K562 (cell line): ENCODE data around the gene CDCA7L. TPM values are rescaled to one million over a fixed set of nuclear protein-coding genes. Genes with fewer than 3 reads are reported as not detected.

Source experiments
- ATAC-seq: fragments of 200-7000 bp; cut with Tn5 transposase; 3 replicates; pipeline ENCODE4 v1.9.1; 2020; ENCODE audit warnings: moderate library complexity
- BruUV-seq: library from RNA; stranded (reverse); fragments of 400-500 nt; replicated peaks from 2 replicates; lab custom pipeline; 2021; lab: Mats Ljungman, UMichigan
- CTCF ChIA-PET: fragments of 300-600 bp; formaldehyde crosslinking; extraction: SDS; loops from one replicate; lab custom pipeline; 2021; ENCODE audit warnings: low intra/inter-chr PET ratio; lab: Yijun Ruan, JAX
- POLR2A ChIA-PET: fragments of 300-600, 350-650 bp; sonication (Branson Sonifier 250); formaldehyde crosslinking; extraction: SDS; loops from one replicate; lab custom pipeline; 2021; ENCODE audit warnings: antibody characterized with exemption, inconsistent platforms; lab: Yijun Ruan, JAX
- DNase-seq, 4 experiments: peaks; one replicate each; pipeline versions ENCODE4 v3.0.0 to v3.0.0-alpha.2; 2011 to 2018; ENCODE audit warnings: low spot score in 3 of 4, mixed read lengths in 3 of 4; ENCODE audit errors: extremely low read depth in 1 of 4
- FAIRE-seq: peaks from 2 replicates; lab custom pipeline; 2011; peaks lifted over from hg19 to GRCh38; lab: Jason Lieb, UNC
- H2AFZ ChIP-seq: 2 replicates; pipeline ENCODE4 v1.6.0; 2011; ENCODE audit warnings: low read depth, low read length, control low read depth, inconsistent platforms
- H3K27ac ChIP-seq: fragments of 200-600 bp; 3 replicates; pipeline ENCODE4 v1.8.0; 2011; ENCODE audit warnings: low read depth, mild to moderate bottlenecking, control low read depth, inconsistent platforms, low read length, moderate library complexity, mixed read lengths; ENCODE audit errors: extremely low read depth
- H3K27me3 ChIP-seq, 2 experiments: fragments of 300-600 bp in 1 of 2; 2 replicates in 1 of 2; 3 replicates in 1 of 2; pipeline versions ENCODE4 v1.6.0 to v1.8.0; 2011; ENCODE audit warnings: inconsistent platforms in 2 of 2, low read length in 2 of 2, mild to moderate bottlenecking in 1 of 2, mixed read lengths in 1 of 2, moderate library complexity in 1 of 2; ENCODE audit not compliant: control insufficient read depth in 2 of 2, insufficient read depth in 2 of 2
- H3K36me3 ChIP-seq: fragments of 300-600 bp; 3 replicates; pipeline ENCODE4 v1.8.0; 2011; ENCODE audit warnings: mild to moderate bottlenecking, low read length, inconsistent platforms; ENCODE audit not compliant: control insufficient read depth, insufficient read depth
- H3K4me1 ChIP-seq, 2 experiments: fragments of 200-600 bp in 1 of 2; replicated peaks in 1 of 2; 2 replicates in 1 of 2; 3 replicates in 1 of 2; pipeline versions ENCODE4 v1.5.1 to v1.8.0; 2011; ENCODE audit warnings: inconsistent platforms in 2 of 2, low read length in 2 of 2, mild to moderate bottlenecking in 1 of 2, mixed read lengths in 1 of 2, moderate library complexity in 1 of 2; ENCODE audit not compliant: control insufficient read depth in 2 of 2, insufficient read depth in 2 of 2
- H3K4me2 ChIP-seq: 2 replicates; pipeline ENCODE4 v1.6.1; 2011; ENCODE audit warnings: low read length, control low read depth, inconsistent platforms, mixed read lengths; ENCODE audit not compliant: insufficient read depth
- H3K4me3 ChIP-seq: fragments of 200-600 bp; sonication (generic), shearing (Covaris generic); 2 replicates; pipeline ENCODE4 v1.5.1; 2016; ENCODE audit warnings: control low read depth, inconsistent platforms
- H3K79me2 ChIP-seq: fragments of 200-600 bp; 3 replicates; pipeline ENCODE4 v1.8.0; 2011; ENCODE audit warnings: low read length, inconsistent platforms; ENCODE audit not compliant: control insufficient read depth, insufficient read depth
- H3K9ac ChIP-seq, 2 experiments: 2 replicates each; pipeline versions ENCODE4 v1.6.0 to v1.6.1; 2011; ENCODE audit warnings: low read depth in 2 of 2, low read length in 2 of 2, control low read depth in 1 of 2, inconsistent platforms in 1 of 2, mild to moderate bottlenecking in 1 of 2, mixed read lengths in 1 of 2; ENCODE audit not compliant: insufficient read depth in 1 of 2
- H3K9me1 ChIP-seq: one replicate; pipeline ENCODE4 v1.6.0; 2011; ENCODE audit warnings: inconsistent platforms, mild to moderate bottlenecking, low read length, moderate library complexity; ENCODE audit not compliant: control insufficient read depth, insufficient read depth
- H3K9me3 ChIP-seq: replicated peaks from 2 replicates; pipeline ENCODE4 v1.5.1; 2011; ENCODE audit warnings: low read depth, low read length, inconsistent platforms; ENCODE audit not compliant: control insufficient read depth, insufficient read depth
- H4K20me1 ChIP-seq: replicated peaks from 2 replicates; pipeline ENCODE4 v1.6.1; 2011; ENCODE audit warnings: low read length, inconsistent platforms, mixed read lengths; ENCODE audit not compliant: control insufficient read depth, insufficient read depth
- E2F6 ChIP-seq, 2 experiments: IDR thresholded peaks; 2 replicates each; pipeline ENCODE4 v1.6.1; 2011; ENCODE audit warnings: borderline replicate concordance in 1 of 2, control low read depth in 1 of 2, low read depth in 1 of 2, low read length in 1 of 2, mild to moderate bottlenecking in 1 of 2, mixed read lengths in 1 of 2, moderate library complexity in 1 of 2; ENCODE audit not compliant: insufficient read depth in 1 of 2, insufficient read length in 1 of 2, poor library complexity in 1 of 2, severe bottlenecking in 1 of 2; ENCODE audit errors: extremely low read depth in 1 of 2
- KLF1 ChIP-seq: fragments of 450-650 bp; IDR thresholded peaks from 2 replicates; pipeline ENCODE4 v1.6.1; 2016; ENCODE audit warnings: missing genetic modification characterization, missing compliant biosample characterization
- NFXL1 ChIP-seq: fragments of 450-650 bp; formaldehyde crosslinking; IDR thresholded peaks from 2 replicates; pipeline ENCODE4 v1.4.0; 2021; ENCODE audit warnings: mild to moderate bottlenecking
- WHSC1 ChIP-seq: IDR thresholded peaks from one replicate; pipeline ENCODE4 v1.6.1; 2012; ENCODE audit warnings: low read length, control low read depth, inconsistent platforms
- ZFX ChIP-seq: sonication (generic); formaldehyde crosslinking; IDR thresholded peaks from 2 replicates; pipeline ENCODE4 v1.8.0; 2022; ENCODE audit warnings: mild to moderate bottlenecking, missing genetic modification reagents, moderate library complexity
- WGBS: fragments of 100-300 bp; shearing (Covaris generic); methylation state at CpG from one replicate; pipeline ENCODE4 v1.1.6; 2016; ENCODE audit warnings: low coverage, mixed read lengths; ENCODE audit not compliant: insufficient coverage; ENCODE audit errors: missing lambda C conversion rate; 5-methylcytosine and 5-hydroxymethylcytosine counted together
- in situ Hi-C: fragments of 300-500 bp; cut with MboI; formaldehyde crosslinking; loops from 4 replicates; pipeline ENCODE4 v1.15.0; 2018; ENCODE audit warnings: inconsistent platforms, mixed read lengths
- intact Hi-C: fragments of 100-400 bp; cut with micrococcal nuclease; formaldehyde crosslinking; loops from 2 replicates; pipeline ENCODE4 v1.14.2; 2022
- polyA plus RNA-seq, 8 experiments: library from polyadenylated mRNA; depleted of rRNA in 4 of 8; stranded (reverse) in 5 of 8; unstranded in 3 of 8; fragments of >200 nt; fragmentation: Nextera tagmentation in 2 of 8; fragmentation: Illumina TruSeq in 1 of 8; extraction: Ambion mirVana in 2 of 8; extraction: Trizol in 1 of 8; gene quantifications; 2 replicates each; pipeline versions ENCODE4 v1.2.1 to v1.2.3, GENCODE V29; 2011 to 2014; ENCODE audit warnings: inconsistent platforms in 1 of 8, missing spikeins in 1 of 8
- total RNA-seq, 7 experiments: library from RNA; depleted of rRNA in 6 of 7; stranded (reverse); fragments of >200 nt in 6 of 7; fragmentation: Illumina TruSeq in 2 of 7; extraction: Trizol in 2 of 7; gene quantifications; 2 replicates each; pipeline versions ENCODE4 v1.2.1 to v1.2.3, GENCODE V29; 2011 to 2021; ENCODE audit warnings: low replicate concordance in 1 of 7

CDCA7L gene
- total and polyA plus RNA-seq, 9 of the 15 experiments (the other 6 are each of a cell fraction or from before 2014, with no cell fraction given), result 1.9 to 32.4 (median 3.1) TPM

- WGBS, result 3% methylated on average over 8 of the region's 8 CpGs
- Histone ChIP-seq H3K79me2 (no peaks in the 10 kb centered on the region), H3K4me3 (no peak overlapping the region), H3K9me3 (no peaks in the 10 kb centered on the region), H3K9me1 (no peaks in the 10 kb centered on the region), H3K36me3 (no peaks in the 10 kb centered on the region), H3K9ac (peak overlapping the region; percentile 45 to 87; a peak in 3 of 4 replicates), H2AFZ (peak overlapping the region; percentile 56; the same call in 1 of the 2 replicates), H4K20me1 (0 out of 2 replicates have a peak, but pooled peaks cover 3% of the 10 kb centered on the region), H3K4me2 (peak overlapping the region; percentile 54; the same call in 1 of the 2 replicates), H3K27me3 (peaks cover 6 to 24% of the 10 kb centered on the region in 2 experiments), H3K4me1 (peaks cover 6 to 16% of the 10 kb centered on the region in 2 experiments; a peak in 4 of 5 replicates), H3K27ac (no peak overlapping the region)
- CTCF ChIA-PET, result no interaction called here
- no peak for FAIRE-seq
- intact Hi-C loops (no loop called here), in situ Hi-C loops (no loop called here)
- DNase-seq, result peak in 2 of 4 experiments; percentile 23 to 30
- POLR2A ChIA-PET, result interaction anchor here (0.6 kb wide), 1 partner anchor 475 kb away, joined by 3 read pairs; no protein-coding TSS in a partner anchor
- no TSS peak for BruUV-seq
- TF ChIP-seq WHSC1, result no peak
- TF ChIP-seq NFXL1 (CRISPR knock-in tag), result no peak
- TF ChIP-seq ZFX, result 0 out of 2 replicates have a peak, but pooled peaks have one; percentile 12
- no peak for TF ChIP-seq KLF1 (tag)
- peak in 1 of 2 experiments; percentile 51 for TF ChIP-seq E2F6 (IDR thresholded peaks at IDR 0.05; ENCODE audit: borderline replicate concordance in 1 of 2, extremely low read depth in 1 of 2, insufficient read depth in 1 of 2, insufficient read length in 1 of 2, low read depth in 1 of 2, low read length in 1 of 2, poor library complexity in 1 of 2, severe bottlenecking in 1 of 2)
- ATAC-seq, result no peak
Measured at GRCh38 chr7:21946222-21946709, 567 bp upstream of the CDCA7L start.
